ENCODE data around the gene AP2A2. TPM values are rescaled to one million over a fixed set of nuclear protein-coding genes. Genes with fewer than 3 reads are reported as not detected.

AP2A2 gene
- total RNA-seq, 2 donors from 2014 or later: 99.0 to 109 TPM

GRCh38 chr11:1041936-1042608 is 116.4 kb downstream of the AP2A2 start:
- Histone ChIP-seq H3K27ac (no peak overlapping the region), H3K36me3 (no peaks in the 10 kb centered on the region), H3K9me3 (no peaks in the 10 kb centered on the region), H3K4me1 (ENCODE audit: control insufficient read depth in 1 of 2, low read depth in 2 of 2) (no peaks in the 10 kb centered on the region), H3K27me3 (replicated peaks; ENCODE audit: insufficient read depth) (no peaks in the 10 kb centered on the region), H3K4me3 (no peak overlapping the region)
- no peak for TF ChIP-seq CTCF (IDR thresholded peaks at IDR 0.05)
- DNase-seq (ENCODE audit: low spot score): no peak
- no peak for ATAC-seq (ENCODE audit: insufficient number of reproducible peaks, low FRiP score, low read depth)

GRCh38 chr11:1042626-1043562 is 117.2 kb downstream of the AP2A2 start:
- Histone ChIP-seq H3K27me3 (replicated peaks; ENCODE audit: insufficient read depth) (no peaks in the 10 kb centered on the region), H3K9me3 (no peaks in the 10 kb centered on the region), H3K4me1 (ENCODE audit: control insufficient read depth in 1 of 2, low read depth in 2 of 2) (no peaks in the 10 kb centered on the region), H3K36me3 (no peaks in the 10 kb centered on the region), H3K4me3 (no peak overlapping the region), H3K27ac (no peak overlapping the region)
- TF ChIP-seq CTCF (IDR thresholded peaks at IDR 0.05): no peak
- ATAC-seq (ENCODE audit: insufficient number of reproducible peaks, low FRiP score, low read depth): no peak
- DNase-seq (ENCODE audit: low spot score): no peak

- TF ChIP-seq CTCF (IDR thresholded peaks at IDR 0.05): no peak
- DNase-seq (ENCODE audit: low spot score) (no peak), ATAC-seq (ENCODE audit: insufficient number of reproducible peaks, low FRiP score, low read depth) (no peak)
- Histone ChIP-seq H3K9me3 (no peaks in the 10 kb centered on the region), H3K27ac (no peak overlapping the region), H3K4me1 (ENCODE audit: control insufficient read depth in 1 of 2, low read depth in 2 of 2) (no peaks in the 10 kb centered on the region), H3K36me3 (no peaks in the 10 kb centered on the region), H3K27me3 (replicated peaks; ENCODE audit: insufficient read depth) (no peaks in the 10 kb centered on the region), H3K4me3 (no peak overlapping the region)
Measured at GRCh38 chr11:1043563-1044096, 118.0 kb downstream of the AP2A2 start.

- H3K27me3 ChIP-seq (replicated peaks; ENCODE audit: insufficient read depth): no peaks in the 10 kb centered on the region
- no peaks in the 10 kb centered on the region for H3K9me3 ChIP-seq
- no peaks in the 10 kb centered on the region for H3K36me3 ChIP-seq
- DNase-seq (ENCODE audit: low spot score): no peak
- ATAC-seq (ENCODE audit: insufficient number of reproducible peaks, low FRiP score, low read depth): no peak
- H3K4me3 ChIP-seq: no peak overlapping the region
- no peaks in the 10 kb centered on the region for H3K4me1 ChIP-seq (ENCODE audit: control insufficient read depth in 1 of 2, low read depth in 2 of 2)
- no peak overlapping the region for H3K27ac ChIP-seq
- no peak for TF ChIP-seq CTCF (IDR thresholded peaks at IDR 0.05)
Measured at GRCh38 chr11:1044160-1044559, 118.5 kb downstream of the AP2A2 start.

- Histone ChIP-seq H3K36me3 (no peaks in the 10 kb centered on the region), H3K9me3 (no peaks in the 10 kb centered on the region), H3K4me1 (ENCODE audit: control insufficient read depth in 1 of 2, low read depth in 2 of 2) (no peaks in the 10 kb centered on the region), H3K27me3 (replicated peaks; ENCODE audit: insufficient read depth) (no peaks in the 10 kb centered on the region), H3K4me3 (no peak overlapping the region), H3K27ac (no peak overlapping the region)
- DNase-seq (ENCODE audit: low spot score) (no peak), ATAC-seq (ENCODE audit: insufficient number of reproducible peaks, low FRiP score, low read depth) (no peak)
- TF ChIP-seq CTCF (IDR thresholded peaks at IDR 0.05): no peak
Measured at GRCh38 chr11:1047595-1048156, 122.0 kb downstream of the AP2A2 start.

Data from thoracic aorta (tissue), 2 donors.